WTC11 (cell line): ENCODE measurements around the gene GPR108. TPM values are rescaled to one million over a fixed set of nuclear protein-coding genes. Genes with fewer than 3 reads are reported as not detected.

Experiments used
- ATAC-seq: fragments of 200-7000 bp; cut with Tn5 transposase; 2 replicates; pipeline ENCODE4 v1.10.0; 2021; ENCODE audit warnings: mild to moderate bottlenecking, moderate library complexity
- CTCF ChIA-PET: fragments of 300-600 bp; sonication (Branson Sonifier 250); formaldehyde crosslinking; loops from one replicate; lab custom pipeline; 2021; ENCODE audit warnings: antibody characterized with exemption; lab: Charles Lee
- POLR2A ChIA-PET: fragments of 350-600 bp; sonication (Branson Sonifier 250); formaldehyde crosslinking; loops from one replicate; lab custom pipeline; 2021; ENCODE audit warnings: antibody characterized with exemption; lab: Charles Lee
- DNase-seq: peaks from one replicate; pipeline ENCODE4 v3.0.0; 2021; ENCODE audit warnings: low spot score
- H3K27ac Mint-ChIP-seq: 2 replicates; pipeline ENCODE4 v1.8.0; 2021; ENCODE audit warnings: mixed read lengths
- H3K27me3 Mint-ChIP-seq: 2 replicates; pipeline ENCODE4 v1.8.0; 2021; ENCODE audit warnings: low read depth, mild to moderate bottlenecking, moderate library complexity, mixed read lengths
- H3K36me3 Mint-ChIP-seq: 2 replicates; pipeline ENCODE4 v1.8.0; 2021; ENCODE audit warnings: mixed read lengths
- H3K4me1 Mint-ChIP-seq: 2 replicates; pipeline ENCODE4 v1.8.0; 2022; ENCODE audit warnings: mixed read lengths
- H3K4me3 Mint-ChIP-seq: 2 replicates; pipeline ENCODE4 v1.8.0; 2021; ENCODE audit warnings: mild to moderate bottlenecking, moderate library complexity, mixed read lengths
- H3K9me3 Mint-ChIP-seq: 2 replicates; pipeline ENCODE4 v1.8.0; 2021; ENCODE audit warnings: mixed read lengths
- E2F5 ChIP-seq: sonication (generic); formaldehyde crosslinking; IDR thresholded peaks from 2 replicates; pipeline ENCODE4 v1.8.1; 2022; ENCODE audit warnings: mild to moderate bottlenecking, moderate library complexity, missing genetic modification reagents
- EMX1 ChIP-seq: fragments of 250-450 bp; sonication (Bioruptor Pico); IDR thresholded peaks from 2 replicates; pipeline ENCODE4 v1.8.0; 2021; ENCODE audit warnings: mild to moderate bottlenecking
- GABPB1 ChIP-seq: sonication (generic); formaldehyde crosslinking; IDR thresholded peaks from 2 replicates; pipeline ENCODE4 v1.8.1; 2023; ENCODE audit warnings: mild to moderate bottlenecking, missing genetic modification reagents
- IRF2 ChIP-seq: sonication (generic); formaldehyde crosslinking; IDR thresholded peaks from 2 replicates; pipeline ENCODE4 v1.8.0; 2022; ENCODE audit warnings: low read depth, missing genetic modification reagents, borderline replicate concordance
- NR2C2 ChIP-seq: sonication (generic); formaldehyde crosslinking; IDR thresholded peaks from 2 replicates; pipeline ENCODE4 v1.8.0; 2022; ENCODE audit warnings: mild to moderate bottlenecking, missing genetic modification reagents
- RELA ChIP-seq: sonication (generic); formaldehyde crosslinking; IDR thresholded peaks from 2 replicates; pipeline ENCODE4 v1.8.1; 2022; ENCODE audit warnings: missing genetic modification reagents, mild to moderate bottlenecking, borderline replicate concordance
- ZNF138 ChIP-seq: sonication (generic); formaldehyde crosslinking; conservative IDR thresholded peaks from 2 replicates; pipeline ENCODE4 v1.8.1; 2022; ENCODE audit warnings: mild to moderate bottlenecking, moderate library complexity, missing genetic modification reagents
- ZNF425 ChIP-seq: fragments of 250-450 bp; sonication (Bioruptor Pico); conservative IDR thresholded peaks from 2 replicates; pipeline ENCODE4 v1.9.0; 2021; ENCODE audit warnings: mild to moderate bottlenecking
- ZNF532 ChIP-seq: fragments of 250-450 bp; sonication (Bioruptor Pico); IDR thresholded peaks from 2 replicates; pipeline ENCODE4 v1.9.0; 2021; ENCODE audit warnings: mild to moderate bottlenecking, borderline replicate concordance
- total RNA-seq: library from RNA; stranded (reverse); gene quantifications from 3 replicates; pipeline ENCODE4 v1.2.3, GENCODE V29; 2021
- TF ChIP-seq, protein P1 (sequence below): sonication (generic); formaldehyde crosslinking; IDR thresholded peaks from 2 replicates; pipeline ENCODE4 v1.8.1; 2022; ENCODE audit warnings: low read depth, missing genetic modification reagents, borderline replicate concordance
- TF ChIP-seq, protein P2 (sequence below): sonication (generic); formaldehyde crosslinking; IDR thresholded peaks from 2 replicates; pipeline ENCODE4 v1.8.0; 2022; ENCODE audit warnings: mild to moderate bottlenecking, missing genetic modification reagents
- TF ChIP-seq, protein P3 (sequence below): fragments of 250-450 bp; sonication (Bioruptor Pico); IDR thresholded peaks from 2 replicates; pipeline ENCODE4 v1.9.0; 2021; ENCODE audit warnings: mild to moderate bottlenecking
- TF ChIP-seq, protein P4 (sequence below): sonication (generic); formaldehyde crosslinking; conservative IDR thresholded peaks from 2 replicates; pipeline ENCODE4 v1.8.1; 2023; ENCODE audit warnings: mild to moderate bottlenecking, low read depth, missing genetic modification reagents, moderate library complexity

Gene GPR108
- total RNA-seq, 1 experiment from 2014 or later = 48.7 TPM

DNA sequence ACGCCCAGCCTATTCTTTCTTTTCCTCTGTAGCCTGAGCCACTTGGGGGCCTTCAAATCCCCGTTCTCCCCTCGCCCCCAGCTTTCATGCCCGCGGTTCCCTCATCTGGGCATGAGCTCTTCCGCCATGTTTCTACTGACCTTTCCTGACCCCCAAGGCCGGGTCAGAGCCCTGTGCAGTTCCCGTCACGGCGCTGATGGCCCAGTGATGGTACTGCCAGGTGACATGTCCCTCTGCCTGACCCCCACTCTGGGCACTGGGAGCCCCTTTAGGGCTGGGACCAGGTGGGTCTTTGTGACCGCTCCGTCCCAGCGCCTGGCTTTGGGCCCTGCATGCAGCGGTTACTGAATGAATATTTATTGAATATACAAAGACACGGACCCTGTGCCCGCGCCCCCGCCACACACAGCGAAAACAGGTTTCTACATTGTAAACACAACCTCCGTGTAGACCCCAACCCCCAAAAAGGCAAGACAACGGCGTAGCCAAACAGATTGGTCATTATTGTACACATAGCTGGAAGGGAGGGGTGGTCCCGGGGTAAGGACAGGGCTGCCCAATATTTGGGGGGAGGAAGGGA is 7.7 kb downstream of the GPR108 start (continued):
- TF ChIP-seq, protein P1, sequence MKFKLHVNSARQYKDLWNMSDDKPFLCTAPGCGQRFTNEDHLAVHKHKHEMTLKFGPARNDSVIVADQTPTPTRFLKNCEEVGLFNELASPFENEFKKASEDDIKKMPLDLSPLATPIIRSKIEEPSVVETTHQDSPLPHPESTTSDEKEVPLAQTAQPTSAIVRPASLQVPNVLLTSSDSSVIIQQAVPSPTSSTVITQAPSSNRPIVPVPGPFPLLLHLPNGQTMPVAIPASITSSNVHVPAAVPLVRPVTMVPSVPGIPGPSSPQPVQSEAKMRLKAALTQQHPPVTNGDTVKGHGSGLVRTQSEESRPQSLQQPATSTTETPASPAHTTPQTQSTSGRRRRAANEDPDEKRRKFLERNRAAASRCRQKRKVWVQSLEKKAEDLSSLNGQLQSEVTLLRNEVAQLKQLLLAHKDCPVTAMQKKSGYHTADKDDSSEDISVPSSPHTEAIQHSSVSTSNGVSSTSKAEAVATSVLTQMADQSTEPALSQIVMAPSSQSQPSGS (CRISPR knock-in tag) = no peak
- TF ChIP-seq ZNF425 (CRISPR knock-in tag) = no peak
- TF ChIP-seq EMX1 (CRISPR knock-in tag) = no peak
- TF ChIP-seq ZNF138 (CRISPR knock-in tag) = no peak
- no peak for TF ChIP-seq IRF2 (CRISPR knock-in tag)

DNA sequence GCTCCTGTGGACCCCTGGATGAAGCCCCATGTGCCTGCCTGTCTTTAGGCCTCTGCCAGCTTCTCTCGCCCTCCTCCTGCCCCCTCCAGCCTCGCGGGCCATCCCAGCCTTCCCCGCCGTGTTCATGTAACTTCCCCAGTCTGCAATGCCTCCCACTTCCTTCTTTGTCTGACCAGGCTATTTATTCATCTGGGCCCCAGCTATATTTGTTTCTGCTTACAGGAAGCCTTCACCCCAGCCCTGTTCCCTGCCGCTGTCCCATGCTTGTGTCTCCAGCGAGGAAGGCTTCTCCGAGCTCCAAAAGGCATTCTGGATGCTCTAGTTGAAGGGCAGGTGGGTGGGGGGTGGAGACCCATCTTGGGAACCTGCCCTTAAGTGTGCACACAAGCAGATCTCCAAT is 9.0 kb downstream of the GPR108 start:
- Mint-ChIP-seq H3K36me3 (peaks cover 9% of the 10 kb centered on the region), H3K9me3 (0 out of 2 replicates have a peak, but pooled peaks cover 6% of the 10 kb centered on the region), H3K4me1 (peaks cover 3% of the 10 kb centered on the region), H3K4me3 (no peak overlapping the region), H3K27me3 (no peaks in the 10 kb centered on the region), H3K27ac (no peak overlapping the region)
- CTCF ChIA-PET = interaction anchor here (0.7 to 1.5 kb wide), 3 partner anchors 8 to 58 kb away, joined by 3 to 4 read pairs (median 3); partner anchors contain the start of gene TNFSF14
- ATAC-seq (no peak), DNase-seq (no peak)
- POLR2A ChIA-PET = no interaction called here
- TF ChIP-seq RELA (CRISPR knock-in tag) (no peak), GABPB1 (no peak), ZNF532 (CRISPR knock-in tag) (no peak), E2F5 (no peak), NR2C2 (no peak)
- TF ChIP-seq, protein P2, sequence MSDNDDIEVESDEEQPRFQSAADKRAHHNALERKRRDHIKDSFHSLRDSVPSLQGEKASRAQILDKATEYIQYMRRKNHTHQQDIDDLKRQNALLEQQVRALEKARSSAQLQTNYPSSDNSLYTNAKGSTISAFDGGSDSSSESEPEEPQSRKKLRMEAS (CRISPR knock-in tag) = no peak
- TF ChIP-seq, protein P3, sequence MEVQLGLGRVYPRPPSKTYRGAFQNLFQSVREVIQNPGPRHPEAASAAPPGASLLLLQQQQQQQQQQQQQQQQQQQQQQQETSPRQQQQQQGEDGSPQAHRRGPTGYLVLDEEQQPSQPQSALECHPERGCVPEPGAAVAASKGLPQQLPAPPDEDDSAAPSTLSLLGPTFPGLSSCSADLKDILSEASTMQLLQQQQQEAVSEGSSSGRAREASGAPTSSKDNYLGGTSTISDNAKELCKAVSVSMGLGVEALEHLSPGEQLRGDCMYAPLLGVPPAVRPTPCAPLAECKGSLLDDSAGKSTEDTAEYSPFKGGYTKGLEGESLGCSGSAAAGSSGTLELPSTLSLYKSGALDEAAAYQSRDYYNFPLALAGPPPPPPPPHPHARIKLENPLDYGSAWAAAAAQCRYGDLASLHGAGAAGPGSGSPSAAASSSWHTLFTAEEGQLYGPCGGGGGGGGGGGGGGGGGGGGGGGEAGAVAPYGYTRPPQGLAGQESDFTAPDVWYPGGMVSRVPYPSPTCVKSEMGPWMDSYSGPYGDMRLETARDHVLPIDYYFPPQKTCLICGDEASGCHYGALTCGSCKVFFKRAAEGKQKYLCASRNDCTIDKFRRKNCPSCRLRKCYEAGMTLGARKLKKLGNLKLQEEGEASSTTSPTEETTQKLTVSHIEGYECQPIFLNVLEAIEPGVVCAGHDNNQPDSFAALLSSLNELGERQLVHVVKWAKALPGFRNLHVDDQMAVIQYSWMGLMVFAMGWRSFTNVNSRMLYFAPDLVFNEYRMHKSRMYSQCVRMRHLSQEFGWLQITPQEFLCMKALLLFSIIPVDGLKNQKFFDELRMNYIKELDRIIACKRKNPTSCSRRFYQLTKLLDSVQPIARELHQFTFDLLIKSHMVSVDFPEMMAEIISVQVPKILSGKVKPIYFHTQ (CRISPR knock-in tag) = no peak
- TF ChIP-seq, protein P4, sequence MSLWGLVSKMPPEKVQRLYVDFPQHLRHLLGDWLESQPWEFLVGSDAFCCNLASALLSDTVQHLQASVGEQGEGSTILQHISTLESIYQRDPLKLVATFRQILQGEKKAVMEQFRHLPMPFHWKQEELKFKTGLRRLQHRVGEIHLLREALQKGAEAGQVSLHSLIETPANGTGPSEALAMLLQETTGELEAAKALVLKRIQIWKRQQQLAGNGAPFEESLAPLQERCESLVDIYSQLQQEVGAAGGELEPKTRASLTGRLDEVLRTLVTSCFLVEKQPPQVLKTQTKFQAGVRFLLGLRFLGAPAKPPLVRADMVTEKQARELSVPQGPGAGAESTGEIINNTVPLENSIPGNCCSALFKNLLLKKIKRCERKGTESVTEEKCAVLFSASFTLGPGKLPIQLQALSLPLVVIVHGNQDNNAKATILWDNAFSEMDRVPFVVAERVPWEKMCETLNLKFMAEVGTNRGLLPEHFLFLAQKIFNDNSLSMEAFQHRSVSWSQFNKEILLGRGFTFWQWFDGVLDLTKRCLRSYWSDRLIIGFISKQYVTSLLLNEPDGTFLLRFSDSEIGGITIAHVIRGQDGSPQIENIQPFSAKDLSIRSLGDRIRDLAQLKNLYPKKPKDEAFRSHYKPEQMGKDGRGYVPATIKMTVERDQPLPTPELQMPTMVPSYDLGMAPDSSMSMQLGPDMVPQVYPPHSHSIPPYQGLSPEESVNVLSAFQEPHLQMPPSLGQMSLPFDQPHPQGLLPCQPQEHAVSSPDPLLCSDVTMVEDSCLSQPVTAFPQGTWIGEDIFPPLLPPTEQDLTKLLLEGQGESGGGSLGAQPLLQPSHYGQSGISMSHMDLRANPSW (CRISPR knock-in tag) = no peak
